Occipital lobe (tissue), 1 donor: ENCODE results near the gene SMIM41. TPM values are rescaled to one million over a fixed set of nuclear protein-coding genes. Genes with fewer than 3 reads are reported as not detected.

ENCODE experiments used
- total RNA-seq: library from RNA; depleted of rRNA; stranded (reverse); fragments of >200 nt; gene quantifications from one replicate; pipeline ENCODE4 v1.2.3, GENCODE V29; 2014

SMIM41 gene
- total RNA-seq, 1 donor from 2014 or later: not detected

Other genes with a start within 250 kb of the SMIM41 start
- 0.47 TPM for gene FIGNL2, start 231.0 kb upstream of the SMIM41 start, total RNA-seq
- not detected for gene ANKRD33, start 191.6 kb upstream of the SMIM41 start, total RNA-seq
- gene ACVRL1, start 172.2 kb upstream of the SMIM41 start, total RNA-seq: 11.5 TPM
- gene ACVR1B, start 128.0 kb upstream of the SMIM41 start, total RNA-seq: 43.2 TPM
- gene TAMALIN, start 72.8 kb upstream of the SMIM41 start, total RNA-seq: 1.6 TPM
- 5.8 TPM for gene NR4A1, start 28.3 kb upstream of the SMIM41 start, total RNA-seq
- 19.5 TPM for gene ATG101, start 9.7 kb upstream of the SMIM41 start, total RNA-seq
- gene KRT80, start 112.3 kb downstream of the SMIM41 start, total RNA-seq: not detected
- gene KRT7, start 153.5 kb downstream of the SMIM41 start, total RNA-seq: not detected
- 0.16 TPM for gene KRT86, start 194.9 kb downstream of the SMIM41 start, total RNA-seq
- not detected for gene KRT81, start 211.8 kb downstream of the SMIM41 start, total RNA-seq
- not detected for gene KRT83, start 241.7 kb downstream of the SMIM41 start, total RNA-seq